ENCODE data around the gene E2F3.
"Not testable (repeated sequence)": the region's sequence is repeated elsewhere in the genome, so short reads cannot be mapped to it uniquely, and the experiment has no call there.

The E2F3 gene

DNA sequence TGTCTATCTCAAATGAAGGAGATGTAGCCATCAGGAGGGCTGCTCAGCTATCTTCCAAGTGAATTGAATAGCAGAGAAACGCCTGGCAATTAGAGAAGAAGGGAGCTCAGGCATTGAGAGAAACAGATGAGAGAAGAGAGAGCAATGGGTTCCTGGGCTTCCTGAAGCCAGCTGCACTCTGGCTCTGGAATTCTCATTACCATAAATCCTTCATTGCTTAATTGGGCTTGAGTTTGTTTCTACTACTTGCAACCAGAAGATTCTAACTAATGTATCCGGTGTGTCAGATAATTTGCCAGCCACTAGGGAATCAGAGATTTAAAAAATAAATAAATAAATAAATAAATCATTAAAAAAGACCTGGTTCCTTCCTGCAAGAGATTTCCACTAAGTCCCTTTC, 107.5 kb downstream of the E2F3 start:
- DNase-seq (ENCODE audit: insufficient read length, low spot score) (no peak), FAIRE-seq (no peak)

DNA sequence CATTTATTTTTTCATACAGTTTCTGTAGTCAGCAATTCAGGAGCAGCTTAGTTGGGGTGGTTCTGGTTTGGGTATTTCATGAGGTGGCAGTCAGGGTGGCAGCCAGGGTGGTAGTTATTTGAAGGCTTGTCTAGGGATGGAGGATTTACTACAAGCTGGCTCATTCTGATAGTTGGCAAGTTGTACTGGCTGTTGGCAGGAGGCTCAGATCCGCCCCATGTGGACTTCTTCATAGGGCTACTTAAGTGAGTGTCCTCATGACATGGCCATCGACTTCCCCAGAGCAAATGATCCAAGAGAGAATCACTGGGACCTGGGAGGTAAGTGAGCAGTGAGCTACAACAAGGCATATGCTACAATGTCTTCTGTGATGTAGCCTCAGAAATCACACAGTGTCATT, 110.2 kb downstream of the E2F3 start:
- FAIRE-seq = peak; percentile 9
- no peak for DNase-seq (ENCODE audit: insufficient read length, low spot score)

DNA sequence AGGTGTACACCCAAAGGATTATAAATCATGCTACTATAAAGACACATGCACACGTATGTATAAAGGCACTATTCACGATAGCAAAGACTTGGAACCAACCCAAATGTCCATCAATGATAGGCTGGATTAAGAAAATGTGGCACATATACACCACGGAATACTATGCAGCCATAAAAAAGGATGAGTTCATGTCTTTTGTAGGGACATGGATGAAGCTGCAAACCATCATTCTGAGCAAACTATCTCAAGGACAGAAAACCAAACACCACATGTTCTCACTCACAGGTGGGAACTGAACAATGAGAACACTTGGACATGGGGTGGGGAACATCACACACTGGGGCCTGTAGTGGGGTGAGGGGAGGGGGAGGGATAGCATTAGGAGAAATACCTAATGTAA, 123.5 kb downstream of the E2F3 start:
- not testable (repeated sequence) for DNase-seq (ENCODE audit: insufficient read length, low spot score); FAIRE-seq

DNA sequence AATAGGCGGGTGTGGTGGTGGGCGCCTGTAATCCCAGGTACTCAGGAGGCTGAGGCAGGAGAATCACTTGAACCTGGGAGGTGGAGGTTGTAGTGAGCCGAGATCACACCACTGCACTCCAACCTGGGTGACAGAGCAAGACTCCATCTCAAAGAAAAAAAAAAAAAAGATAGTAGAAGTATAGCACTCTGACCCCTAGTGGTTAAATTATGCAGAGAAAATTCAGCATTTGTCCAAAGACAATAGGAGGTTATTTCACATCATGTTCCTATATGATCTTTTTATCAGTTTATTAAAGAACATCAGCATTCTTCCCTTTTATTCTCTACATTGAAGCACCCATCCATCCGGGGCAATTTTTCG, 127.4 kb downstream of the E2F3 start:
- DNase-seq (ENCODE audit: insufficient read length, low spot score); FAIRE-seq: not testable (repeated sequence)

DNA sequence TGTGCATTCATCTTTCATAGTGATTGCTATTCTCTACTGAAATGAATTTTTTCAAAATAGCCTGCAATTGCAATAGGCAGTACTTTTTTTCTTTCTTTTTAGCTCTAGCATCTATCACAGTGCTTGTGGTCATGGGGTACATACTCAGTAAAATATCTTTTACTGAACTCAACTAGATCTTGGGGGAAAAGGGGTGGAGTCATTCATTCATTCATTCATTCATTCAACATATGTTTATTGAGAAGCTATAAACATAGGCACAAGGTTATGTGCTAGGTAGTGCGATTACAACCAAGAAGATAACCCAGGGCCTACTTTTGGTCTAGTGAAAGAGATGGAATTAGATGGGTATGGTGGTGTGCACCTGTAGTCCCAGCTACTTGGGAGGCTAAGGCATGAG, 131.2 kb downstream of the E2F3 start:
- DNase-seq (ENCODE audit: insufficient read length, low spot score) (no peak), FAIRE-seq (no peak)

DNA sequence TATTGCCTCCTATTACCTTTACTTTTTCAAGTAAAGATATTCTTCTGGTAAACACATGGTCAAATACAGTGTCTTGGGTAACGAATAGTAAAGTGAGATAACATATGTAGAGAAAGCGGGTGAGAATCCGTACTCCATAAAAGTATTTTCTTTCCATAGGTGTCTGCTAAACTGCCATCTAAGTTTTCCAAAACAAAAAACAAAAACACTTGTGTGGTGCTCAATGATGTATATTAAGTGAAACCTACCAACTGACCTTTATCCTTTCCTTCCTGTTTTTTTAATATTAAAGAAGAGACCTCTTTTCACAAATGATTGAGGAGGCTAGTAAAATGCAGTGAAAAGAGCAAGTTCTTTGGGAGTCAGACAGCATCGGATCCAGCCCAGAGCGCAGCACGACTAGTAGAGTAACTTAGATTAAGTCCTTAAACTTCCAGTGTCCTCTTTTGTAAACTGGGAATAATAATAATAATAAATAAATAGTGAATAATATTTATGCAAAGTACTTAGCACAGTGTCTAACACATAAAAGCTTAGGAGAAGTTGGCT, 132.1 kb downstream of the E2F3 start:
- DNase-seq (ENCODE audit: insufficient read length, low spot score) (no peak), FAIRE-seq (no peak)

DNA sequence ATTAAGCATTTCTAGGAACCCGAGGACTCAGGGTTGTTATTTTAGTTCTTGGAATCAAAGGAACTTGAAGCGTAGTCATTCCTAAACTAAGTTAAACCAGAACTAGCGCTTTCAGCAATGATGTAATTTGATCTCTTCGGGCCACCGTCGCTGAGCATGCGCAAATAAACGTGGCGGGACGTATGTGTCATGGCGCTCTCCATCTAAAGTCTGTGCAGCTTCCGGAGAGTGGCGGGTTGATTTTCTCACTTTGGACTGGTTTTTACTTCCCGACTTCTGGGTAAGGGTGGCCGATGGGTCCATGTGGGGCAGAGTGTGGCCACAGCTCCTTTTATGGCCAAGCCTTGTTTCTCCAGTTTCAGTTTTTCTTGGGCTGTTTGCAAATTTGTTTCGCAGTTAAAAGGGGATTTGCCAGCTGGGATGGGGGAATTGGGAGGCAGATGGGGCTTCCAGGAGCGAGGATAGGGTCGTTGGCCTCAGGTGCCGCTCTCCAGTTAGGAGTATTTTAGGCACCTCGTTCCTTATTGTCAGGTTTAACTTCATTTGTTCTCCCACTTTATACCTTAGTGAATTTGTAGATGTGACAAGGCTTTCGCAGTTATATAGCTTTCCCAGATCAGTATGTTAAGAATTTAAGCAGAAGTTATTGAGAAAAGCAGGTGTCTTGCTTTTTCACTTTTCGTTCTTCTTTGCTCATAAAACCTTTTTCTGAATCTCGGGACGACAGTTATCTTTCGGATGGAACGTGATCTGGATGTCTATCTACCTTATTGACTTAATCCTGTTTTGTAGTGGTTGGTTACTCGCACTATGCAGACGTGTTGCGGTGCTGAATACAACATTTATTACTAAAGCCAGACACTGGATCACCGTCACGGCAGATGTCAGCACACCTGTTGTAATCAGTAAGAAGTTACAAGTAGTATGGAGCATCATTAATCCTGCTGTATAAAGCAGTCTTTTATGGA, 132.9 kb downstream of the E2F3 start, which contains the start of gene CDKAL1:
CDKAL1 (plus strand) TSS at position 163 of the 968 bp plus-strand sequence. CDS start 11,894 bp downstream, outside the sequence.
- DNase-seq (ENCODE audit: insufficient read length, low spot score) = peak; percentile 77
- peak; percentile 77 for FAIRE-seq

DNA sequence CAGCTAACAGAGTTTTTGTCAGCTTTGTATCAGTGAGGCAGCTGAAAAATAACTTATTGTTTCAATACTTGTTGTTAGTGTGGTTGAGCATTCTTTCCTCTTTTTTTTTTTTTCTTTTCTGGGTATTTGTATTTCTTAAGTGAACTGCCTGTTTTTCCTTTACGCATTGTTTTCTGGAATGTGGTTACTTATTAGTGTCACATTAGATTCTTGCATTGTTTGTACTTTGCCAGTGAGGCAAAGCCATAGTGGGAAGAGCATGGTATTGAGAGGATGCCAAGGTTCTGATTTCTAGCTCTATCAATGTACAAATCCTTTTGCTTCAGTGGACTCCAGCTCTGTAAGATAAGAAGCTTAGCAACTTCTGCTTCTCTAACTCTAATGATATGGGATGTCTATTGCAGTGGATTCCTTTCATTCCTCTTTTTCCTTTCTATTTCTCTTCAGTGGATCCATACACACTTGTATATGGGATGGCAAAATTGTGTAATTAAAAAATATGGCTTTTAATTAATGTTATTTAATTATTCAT, 136.5 kb downstream of the E2F3 start:
- FAIRE-seq (no peak), DNase-seq (ENCODE audit: insufficient read length, low spot score) (no peak)

DNA sequence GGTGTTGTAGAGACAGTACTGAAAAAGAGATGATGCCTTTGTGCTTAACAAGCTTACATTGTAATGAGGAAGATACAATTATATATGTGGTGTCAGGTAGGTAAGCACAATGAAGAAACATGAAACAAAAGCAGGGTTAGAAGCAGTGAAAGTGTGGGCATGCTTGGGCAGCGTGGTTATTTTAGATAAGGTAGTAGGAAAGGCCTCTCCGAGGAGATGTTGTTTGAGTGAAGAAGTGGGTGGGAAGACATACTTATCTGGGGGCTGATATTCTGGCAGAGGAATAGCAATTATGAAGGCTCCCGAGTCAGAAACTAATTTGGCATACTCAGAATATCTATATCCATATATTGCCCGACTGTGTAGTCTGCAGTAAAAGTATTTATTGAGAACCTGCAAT, 137.2 kb downstream of the E2F3 start:
- FAIRE-seq = no peak
- no peak for DNase-seq (ENCODE audit: insufficient read length, low spot score)

DNA sequence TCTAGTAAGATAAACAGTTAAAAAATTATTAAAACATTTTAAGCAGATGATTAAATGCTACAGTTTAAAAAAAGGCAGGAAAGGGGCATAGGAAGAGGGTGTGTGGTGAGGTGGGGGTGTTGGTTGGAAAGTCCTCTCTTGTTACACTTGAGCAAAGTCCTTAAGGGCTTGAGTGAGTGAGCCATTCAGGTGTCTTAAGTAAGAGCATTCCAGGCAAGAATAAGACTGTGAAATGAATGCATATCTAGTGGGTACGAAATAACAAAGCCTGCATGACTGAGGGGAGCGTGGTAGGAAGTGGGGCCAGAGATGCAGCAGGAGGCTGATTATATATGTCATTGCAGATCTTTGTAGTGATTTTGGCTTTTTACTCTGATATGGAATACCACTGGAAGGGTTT, 137.7 kb downstream of the E2F3 start:
- FAIRE-seq (no peak), DNase-seq (ENCODE audit: insufficient read length, low spot score) (no peak)

DNA sequence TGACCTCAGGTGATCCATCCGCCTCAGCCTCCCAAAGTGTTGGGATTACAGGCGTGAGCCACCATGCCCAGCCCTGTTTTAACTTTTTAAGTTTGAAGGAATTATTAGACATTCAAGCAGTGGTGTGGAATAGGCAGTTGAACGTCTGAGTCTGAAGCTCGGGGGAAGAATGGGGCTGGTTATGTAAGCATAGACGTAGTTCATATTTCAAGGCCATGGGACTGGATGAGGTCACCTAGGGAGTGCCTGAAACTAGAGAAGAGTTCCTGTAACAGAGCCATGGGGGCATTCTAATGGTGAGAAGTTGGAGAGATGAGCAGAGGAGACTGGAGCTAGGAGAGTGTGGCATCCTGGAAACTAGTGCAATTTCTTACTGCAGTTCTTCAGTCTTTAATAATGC, 139.0 kb downstream of the E2F3 start:
- DNase-seq (ENCODE audit: insufficient read length, low spot score) (peak; percentile 40), FAIRE-seq (no peak)

DNA sequence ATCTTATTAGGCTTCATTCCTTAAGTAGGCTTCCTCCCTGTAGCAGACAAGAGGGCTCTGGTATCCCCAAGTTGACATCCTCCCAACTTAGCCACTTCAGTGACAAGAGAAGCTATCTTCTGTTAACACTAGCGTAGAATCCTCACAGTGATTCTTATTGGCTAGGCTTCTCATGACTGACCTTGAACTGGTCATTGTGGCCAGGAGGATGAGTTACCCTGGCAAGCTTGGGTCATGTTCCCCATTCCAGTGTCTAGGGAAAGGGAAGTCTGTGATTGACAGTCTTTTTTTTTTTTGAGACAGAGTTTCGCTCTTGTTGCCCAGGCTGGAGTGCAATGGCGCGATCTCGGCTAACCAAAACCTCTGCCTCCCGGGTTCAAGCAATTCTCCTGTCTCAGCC, 139.7 kb downstream of the E2F3 start:
- FAIRE-seq (no peak), DNase-seq (ENCODE audit: insufficient read length, low spot score) (no peak)

DNA sequence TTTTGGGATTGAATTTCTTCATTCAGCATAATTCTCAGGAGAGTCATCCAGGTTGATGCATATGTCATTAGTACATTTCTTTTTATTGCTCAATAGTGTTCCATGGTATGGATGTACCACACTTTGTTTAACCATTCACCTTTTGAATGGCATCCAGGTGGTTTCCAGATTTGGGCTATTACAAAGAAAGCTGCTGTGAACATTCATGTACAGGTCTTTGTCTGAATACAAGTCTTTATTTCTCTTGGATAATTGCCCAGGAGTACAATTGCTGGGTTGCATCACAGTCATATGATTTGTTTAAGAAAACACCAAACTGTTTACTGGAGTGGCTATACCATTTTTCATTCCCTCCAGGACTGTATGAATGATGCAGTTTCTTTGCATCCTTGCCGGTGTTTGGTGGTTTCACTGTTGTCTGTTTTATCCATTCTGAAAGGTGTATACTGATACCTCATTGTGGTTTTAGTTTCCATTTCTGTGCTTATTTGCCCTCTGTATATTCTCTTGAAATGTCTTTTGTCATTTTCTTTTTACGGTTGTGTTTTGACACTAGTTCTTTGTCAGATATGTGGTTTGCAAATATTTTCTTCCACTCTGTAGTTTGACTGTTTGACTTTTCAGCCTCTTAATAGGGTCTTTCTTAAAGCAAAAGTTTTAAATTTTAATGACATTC, 141.4 kb downstream of the E2F3 start:
- FAIRE-seq (peak; percentile 33), DNase-seq (ENCODE audit: insufficient read length, low spot score) (no peak)
